ENCODE data around the gene OXCT2. TPM values are rescaled to one million over a fixed set of nuclear protein-coding genes. Genes with fewer than 3 reads are reported as not detected.

Gene OXCT2
- total and polyA plus RNA-seq, 9 of the 15 experiments (the other 6 are each of a cell fraction or from before 2014, with no cell fraction given) = 0.08 to 0.64 (median 0.22) TPM; not detected in 2

DNA sequence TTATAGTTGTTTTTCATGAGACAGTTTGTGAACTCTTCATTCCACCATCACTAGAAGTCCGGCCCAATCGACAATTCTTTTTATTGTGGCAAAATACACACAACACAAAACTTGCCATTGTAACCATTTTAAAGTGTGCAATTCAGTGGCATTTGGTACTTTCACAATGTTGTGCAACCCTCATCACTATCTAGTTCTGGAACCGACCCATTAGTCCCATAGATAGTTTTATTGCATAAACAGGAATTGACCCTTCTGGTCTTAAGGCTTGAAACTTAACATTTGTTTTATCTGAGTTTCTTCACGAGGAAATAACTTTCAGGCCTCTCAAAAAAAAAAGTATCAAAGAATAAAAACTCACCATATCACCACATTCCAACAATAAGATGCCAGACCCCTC is 41.3 kb downstream of the OXCT2 start:
- Histone ChIP-seq H3K9me3 (replicated peaks; ENCODE audit: control insufficient read depth, insufficient read depth, low read depth, low read length) (no peaks in the 10 kb centered on the region), H3K4me3 (no peak overlapping the region), H4K20me1 (replicated peaks; ENCODE audit: control insufficient read depth, insufficient read depth, low read length) (no peaks in the 10 kb centered on the region), H3K27me3 (ENCODE audit: control insufficient read depth in 2 of 2, insufficient read depth in 2 of 2, low read length in 2 of 2) (peaks cover 33 to 47% of the 10 kb centered on the region in 2 experiments), H3K4me1 (replicated peaks in 1 of 2; ENCODE audit: control insufficient read depth in 2 of 2, insufficient read depth in 2 of 2, low read length in 2 of 2) (peaks cover 0 to 5% of the 10 kb centered on the region in 2 experiments; a peak in 2 of 5 replicates), H3K27ac (ENCODE audit: extremely low read depth, low read depth, low read length) (no peak overlapping the region), H3K4me2 (ENCODE audit: insufficient read depth, low read length) (no peak overlapping the region), H3K9me1 (ENCODE audit: control insufficient read depth, insufficient read depth, low read length) (no peaks in the 10 kb centered on the region), H3K36me3 (ENCODE audit: control insufficient read depth, insufficient read depth, low read length) (no peaks in the 10 kb centered on the region), H3K9ac (ENCODE audit: insufficient read depth in 1 of 2, low read depth in 2 of 2, low read length in 2 of 2) (no peak overlapping the region), H2AFZ (ENCODE audit: low read depth, low read length) (no peak overlapping the region), H3K79me2 (ENCODE audit: control insufficient read depth, insufficient read depth, low read length) (no peaks in the 10 kb centered on the region)
- intact Hi-C loops (cut with micrococcal nuclease) = no loop called here
- BruUV-seq (replicated peaks) = no TSS peak
- 1% methylated on average over 4 of the region's 4 CpGs for WGBS (ENCODE audit: insufficient coverage, low coverage, missing lambda C conversion rate)
- ChIA-PET POLR2A (interaction anchor here (0.8 to 0.9 kb wide), 2 partner anchors 9 to 24 kb away, joined by 4 read pairs; partner anchors contain the start of gene PPIE), CTCF (ENCODE audit: low intra/inter-chr PET ratio) (no interaction called here)
- peak; percentile 56; the same call in 1 of the 2 replicates for TF ChIP-seq CEBPB (tag; IDR thresholded peaks at IDR 0.05)
- no peak for TF ChIP-seq CEBPG (CRISPR knock-in tag; IDR thresholded peaks at IDR 0.05)
- TF ChIP-seq CEBPG (tag; conservative IDR thresholded peaks at IDR 0.05 in 1 of 2, IDR thresholded peaks at IDR 0.05 in 1 of 2) = peak; percentile 29 to 33; a peak in 2 of 4 replicates
- TF ChIP-seq GABPB2 (CRISPR knock-in tag; conservative IDR thresholded peaks at IDR 0.05) = no peak
- peak; percentile 21; the same call in 1 of the 2 replicates for TF ChIP-seq RNF2 (IDR thresholded peaks at IDR 0.05)
- no peak for TF ChIP-seq MXI1 (IDR thresholded peaks at IDR 0.05; ENCODE audit: low read depth, low read length)
- TF ChIP-seq, protein P1, sequence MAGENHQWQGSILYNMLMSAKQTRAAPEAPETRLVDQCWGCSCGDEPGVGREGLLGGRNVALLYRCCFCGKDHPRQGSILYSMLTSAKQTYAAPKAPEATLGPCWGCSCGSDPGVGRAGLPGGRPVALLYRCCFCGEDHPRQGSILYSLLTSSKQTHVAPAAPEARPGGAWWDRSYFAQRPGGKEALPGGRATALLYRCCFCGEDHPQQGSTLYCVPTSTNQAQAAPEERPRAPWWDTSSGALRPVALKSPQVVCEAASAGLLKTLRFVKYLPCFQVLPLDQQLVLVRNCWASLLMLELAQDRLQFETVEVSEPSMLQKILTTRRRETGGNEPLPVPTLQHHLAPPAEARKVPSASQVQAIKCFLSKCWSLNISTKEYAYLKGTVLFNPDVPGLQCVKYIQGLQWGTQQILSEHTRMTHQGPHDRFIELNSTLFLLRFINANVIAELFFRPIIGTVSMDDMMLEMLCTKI (IDR thresholded peaks at IDR 0.05; ENCODE audit: partially characterized antibody) = no peak
- peak; percentile 44 for TF ChIP-seq CBX8 (IDR thresholded peaks at IDR 0.05; ENCODE audit: borderline replicate concordance, extremely low read depth, low read depth, low read length, poor library complexity, severe bottlenecking)
- in situ Hi-C loops (cut with MboI) = no loop called here
- ATAC-seq (no peak), DNase-seq (ENCODE audit: extremely low read depth in 1 of 4, low spot score in 3 of 4) (no peak), FAIRE-seq (no peak)

Measured in K562 (cell line).